DND-41 (cell line): ENCODE data around the gene GRID1.

Experiments
- EZH2 ChIP-seq: IDR thresholded peaks from 3 replicates; pipeline ENCODE4 v1.6.1; 2012; ENCODE audit warnings: borderline replicate concordance, low read depth, mild to moderate bottlenecking, moderate library complexity, low read length, inconsistent platforms; ENCODE audit not compliant: severe bottlenecking
- TF ChIP-seq, protein P1 (sequence below): IDR thresholded peaks from 2 replicates; pipeline ENCODE4 v1.5.1; 2012; ENCODE audit warnings: borderline replicate concordance, low read length, moderate library complexity, mild to moderate bottlenecking; ENCODE audit not compliant: poor library complexity, severe bottlenecking; ENCODE audit errors: extremely low read depth

DNA sequence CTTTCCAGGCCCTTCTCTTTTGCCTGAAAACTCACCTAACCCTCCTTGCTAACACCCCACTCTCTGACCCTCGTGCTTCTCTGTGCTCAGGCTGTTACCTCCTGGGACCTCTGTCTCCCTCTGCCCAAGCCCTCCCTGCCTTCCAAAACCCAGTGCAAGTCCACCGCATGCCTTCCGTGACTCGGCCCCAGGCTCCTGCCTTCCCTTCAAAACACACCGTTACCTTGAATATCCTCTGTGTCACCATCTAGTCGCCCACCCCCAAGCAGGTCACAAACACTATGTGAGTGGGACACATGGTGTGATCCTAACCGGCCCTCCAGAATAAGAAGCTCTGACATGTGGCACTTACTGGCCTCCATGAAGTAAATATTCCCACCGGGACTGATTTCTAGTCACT is 176.7 kb downstream of the GRID1 start:
- TF ChIP-seq, protein P1, sequence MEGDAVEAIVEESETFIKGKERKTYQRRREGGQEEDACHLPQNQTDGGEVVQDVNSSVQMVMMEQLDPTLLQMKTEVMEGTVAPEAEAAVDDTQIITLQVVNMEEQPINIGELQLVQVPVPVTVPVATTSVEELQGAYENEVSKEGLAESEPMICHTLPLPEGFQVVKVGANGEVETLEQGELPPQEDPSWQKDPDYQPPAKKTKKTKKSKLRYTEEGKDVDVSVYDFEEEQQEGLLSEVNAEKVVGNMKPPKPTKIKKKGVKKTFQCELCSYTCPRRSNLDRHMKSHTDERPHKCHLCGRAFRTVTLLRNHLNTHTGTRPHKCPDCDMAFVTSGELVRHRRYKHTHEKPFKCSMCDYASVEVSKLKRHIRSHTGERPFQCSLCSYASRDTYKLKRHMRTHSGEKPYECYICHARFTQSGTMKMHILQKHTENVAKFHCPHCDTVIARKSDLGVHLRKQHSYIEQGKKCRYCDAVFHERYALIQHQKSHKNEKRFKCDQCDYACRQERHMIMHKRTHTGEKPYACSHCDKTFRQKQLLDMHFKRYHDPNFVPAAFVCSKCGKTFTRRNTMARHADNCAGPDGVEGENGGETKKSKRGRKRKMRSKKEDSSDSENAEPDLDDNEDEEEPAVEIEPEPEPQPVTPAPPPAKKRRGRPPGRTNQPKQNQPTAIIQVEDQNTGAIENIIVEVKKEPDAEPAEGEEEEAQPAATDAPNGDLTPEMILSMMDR = no peak
- TF ChIP-seq EZH2 = no peak
